GM12873 (cell line): ENCODE data around the gene NRDC.

ENCODE experiments used
- CTCF ChIP-seq: IDR thresholded peaks from 2 replicates; pipeline ENCODE4 v1.5.1; 2012; ENCODE audit warnings: low read depth, mild to moderate bottlenecking, moderate library complexity, low read length, control low read depth; ENCODE audit not compliant: insufficient read depth; ENCODE audit errors: missing control alignments

Gene NRDC

GRCh38 chr1:51878616-51879336 lies at the start of gene NRDC:
NRDC (minus strand) TSS chr1:51878727; CDS start chr1:51878615, 112 bp downstream.
- no peak for TF ChIP-seq CTCF

GRCh38 chr1:51927029-51927428 lies 48.5 kb upstream of the NRDC start:
- TF ChIP-seq CTCF, result no peak

- TF ChIP-seq CTCF, result peak; percentile 49
Measured at GRCh38 chr1:51926171-51926812, 47.8 kb upstream of the NRDC start.

- no peak for TF ChIP-seq CTCF
Measured at GRCh38 chr1:51924455-51924854, 45.9 kb upstream of the NRDC start.

GRCh38 chr1:51922040-51922439 lies 43.5 kb upstream of the NRDC start:
- TF ChIP-seq CTCF, result no peak

GRCh38 chr1:51920130-51920529 lies 41.6 kb upstream of the NRDC start:
- no peak for TF ChIP-seq CTCF

GRCh38 chr1:51919684-51920083 lies 41.2 kb upstream of the NRDC start:
- TF ChIP-seq CTCF, result no peak
